ENCODE data around the gene CXCL17. TPM values are rescaled to one million over a fixed set of nuclear protein-coding genes. Genes with fewer than 3 reads are reported as not detected.

Gene CXCL17
- total RNA-seq, 1 experiment from 2014 or later, result 0.32 TPM

DNA sequence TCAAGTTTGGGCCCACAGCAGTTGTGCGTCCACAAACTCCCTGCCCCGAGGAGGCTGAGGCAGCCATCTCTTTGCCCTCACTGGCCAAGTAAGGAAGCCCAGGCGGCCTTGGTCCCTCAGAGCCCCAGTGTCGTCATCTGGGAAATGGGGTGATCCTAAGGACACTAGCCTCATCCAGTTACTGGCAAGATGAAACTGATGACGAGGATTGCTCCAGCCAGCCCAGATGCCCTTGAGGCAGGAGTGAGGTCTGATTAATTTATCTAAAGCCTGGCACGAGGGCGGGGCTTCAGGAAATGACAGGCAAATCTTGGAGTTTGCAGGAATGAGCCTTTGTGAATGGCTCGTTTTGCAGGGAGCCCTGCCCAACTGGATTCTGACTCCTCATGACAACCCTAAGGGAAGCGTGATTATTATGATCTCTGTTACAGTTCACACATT is 21.1 kb downstream of the CXCL17 start:
- POLR2A ChIA-PET, result no interaction called here
- Histone ChIP-seq H2AFZ (ENCODE audit: low read depth, low read length, poor library complexity, severe bottlenecking) (no peak overlapping the region), H3K27me3 (ENCODE audit: insufficient read depth, low read length) (no peaks in the 10 kb centered on the region), H3K79me2 (ENCODE audit: insufficient read depth, low read length) (no peaks in the 10 kb centered on the region), H4K20me1 (ENCODE audit: insufficient read depth) (no peaks in the 10 kb centered on the region), H3K4me3 (replicated peaks in 1 of 2; ENCODE audit: low read depth in 1 of 2, low read length in 2 of 2) (no peak overlapping the region), H3K9ac (ENCODE audit: low read length) (no peak overlapping the region), H3K9me3 (ENCODE audit: control insufficient read depth in 1 of 2, insufficient read depth in 1 of 2, low read depth in 1 of 2, low read length in 2 of 2) (no peaks in the 10 kb centered on the region), H3K36me3 (ENCODE audit: control insufficient read depth in 1 of 2, insufficient read depth in 2 of 2, low read length in 2 of 2) (no peaks in the 10 kb centered on the region), H3K9me2 (ENCODE audit: insufficient read depth) (no peaks in the 10 kb centered on the region), H3K4me2 (ENCODE audit: low read length) (peak overlapping the region; percentile 89), H3K27ac (ENCODE audit: low read depth, low read length) (no peak overlapping the region), H3K4me1 (ENCODE audit: control insufficient read depth in 1 of 2, insufficient read depth in 2 of 2, low read length in 2 of 2) (peaks cover 21 to 45% of the 10 kb centered on the region in 2 experiments; a peak in 3 of 4 replicates)
- intact Hi-C loops (cut with micrococcal nuclease), result no loop called here
- RAD21 ChIA-PET (ENCODE audit: low non-redundant PET in 1 of 2, low total read pairs in 2 of 2, uncharacterized antibody in 2 of 2, unreplicated experiment in 2 of 2), result no interaction called here
- BruUV-seq (replicated peaks), result no TSS peak
- ATAC-seq (no peak), DNase-seq (ENCODE audit: low read depth, low spot score) (no peak)
- CTCF ChIA-PET, result no interaction called here
- TF ChIP-seq FOSL1 (IDR thresholded peaks at IDR 0.05; ENCODE audit: low read depth) (no peak), ATF3 (IDR thresholded peaks at IDR 0.05) (no peak), SP1 (IDR thresholded peaks at IDR 0.05; ENCODE audit: low read depth) (no peak), EZH2phosphoT487 (IDR thresholded peaks at IDR 0.05; ENCODE audit: borderline replicate concordance) (no peak), CEBPB (IDR thresholded peaks at IDR 0.05; ENCODE audit: low read depth) (no peak), SRF (IDR thresholded peaks at IDR 0.05; ENCODE audit: low read depth) (no peak), EZH2 (IDR thresholded peaks at IDR 0.05) (no peak), POLR2AphosphoS5 (IDR thresholded peaks at IDR 0.05; ENCODE audit: low read depth, low read length) (no peak), ELF1 (IDR thresholded peaks at IDR 0.05; ENCODE audit: borderline replicate concordance, low read depth) (no peak), SIN3A (IDR thresholded peaks at IDR 0.05; ENCODE audit: low read depth) (no peak)
- TF ChIP-seq, protein P1, sequence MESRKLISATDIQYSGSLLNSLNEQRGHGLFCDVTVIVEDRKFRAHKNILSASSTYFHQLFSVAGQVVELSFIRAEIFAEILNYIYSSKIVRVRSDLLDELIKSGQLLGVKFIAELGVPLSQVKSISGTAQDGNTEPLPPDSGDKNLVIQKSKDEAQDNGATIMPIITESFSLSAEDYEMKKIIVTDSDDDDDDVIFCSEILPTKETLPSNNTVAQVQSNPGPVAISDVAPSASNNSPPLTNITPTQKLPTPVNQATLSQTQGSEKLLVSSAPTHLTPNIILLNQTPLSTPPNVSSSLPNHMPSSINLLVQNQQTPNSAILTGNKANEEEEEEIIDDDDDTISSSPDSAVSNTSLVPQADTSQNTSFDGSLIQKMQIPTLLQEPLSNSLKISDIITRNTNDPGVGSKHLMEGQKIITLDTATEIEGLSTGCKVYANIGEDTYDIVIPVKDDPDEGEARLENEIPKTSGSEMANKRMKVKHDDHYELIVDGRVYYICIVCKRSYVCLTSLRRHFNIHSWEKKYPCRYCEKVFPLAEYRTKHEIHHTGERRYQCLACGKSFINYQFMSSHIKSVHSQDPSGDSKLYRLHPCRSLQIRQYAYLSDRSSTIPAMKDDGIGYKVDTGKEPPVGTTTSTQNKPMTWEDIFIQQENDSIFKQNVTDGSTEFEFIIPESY (IDR thresholded peaks at IDR 0.05; ENCODE audit: extremely low read depth, insufficient replicate concordance, low read length), result no peak
- TF ChIP-seq, protein P2, sequence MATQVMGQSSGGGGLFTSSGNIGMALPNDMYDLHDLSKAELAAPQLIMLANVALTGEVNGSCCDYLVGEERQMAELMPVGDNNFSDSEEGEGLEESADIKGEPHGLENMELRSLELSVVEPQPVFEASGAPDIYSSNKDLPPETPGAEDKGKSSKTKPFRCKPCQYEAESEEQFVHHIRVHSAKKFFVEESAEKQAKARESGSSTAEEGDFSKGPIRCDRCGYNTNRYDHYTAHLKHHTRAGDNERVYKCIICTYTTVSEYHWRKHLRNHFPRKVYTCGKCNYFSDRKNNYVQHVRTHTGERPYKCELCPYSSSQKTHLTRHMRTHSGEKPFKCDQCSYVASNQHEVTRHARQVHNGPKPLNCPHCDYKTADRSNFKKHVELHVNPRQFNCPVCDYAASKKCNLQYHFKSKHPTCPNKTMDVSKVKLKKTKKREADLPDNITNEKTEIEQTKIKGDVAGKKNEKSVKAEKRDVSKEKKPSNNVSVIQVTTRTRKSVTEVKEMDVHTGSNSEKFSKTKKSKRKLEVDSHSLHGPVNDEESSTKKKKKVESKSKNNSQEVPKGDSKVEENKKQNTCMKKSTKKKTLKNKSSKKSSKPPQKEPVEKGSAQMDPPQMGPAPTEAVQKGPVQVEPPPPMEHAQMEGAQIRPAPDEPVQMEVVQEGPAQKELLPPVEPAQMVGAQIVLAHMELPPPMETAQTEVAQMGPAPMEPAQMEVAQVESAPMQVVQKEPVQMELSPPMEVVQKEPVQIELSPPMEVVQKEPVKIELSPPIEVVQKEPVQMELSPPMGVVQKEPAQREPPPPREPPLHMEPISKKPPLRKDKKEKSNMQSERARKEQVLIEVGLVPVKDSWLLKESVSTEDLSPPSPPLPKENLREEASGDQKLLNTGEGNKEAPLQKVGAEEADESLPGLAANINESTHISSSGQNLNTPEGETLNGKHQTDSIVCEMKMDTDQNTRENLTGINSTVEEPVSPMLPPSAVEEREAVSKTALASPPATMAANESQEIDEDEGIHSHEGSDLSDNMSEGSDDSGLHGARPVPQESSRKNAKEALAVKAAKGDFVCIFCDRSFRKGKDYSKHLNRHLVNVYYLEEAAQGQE (IDR thresholded peaks at IDR 0.05; ENCODE audit: low read depth), result no peak

Measured in HCT116 (cell line).